Measurements from ENCODE around the gene AP1G2. TPM values are rescaled to one million over a fixed set of nuclear protein-coding genes. Genes with fewer than 3 reads are reported as not detected.
A peak's percentile ranks its signal among the peaks of the same experiment; 100 is the strongest.
"Not testable (repeated sequence)": the region's sequence is repeated elsewhere in the genome, so short reads cannot be mapped to it uniquely, and the experiment has no call there.

AP1G2 gene
- total RNA-seq, 4 donors from 2014 or later = 175 to 369 (median 341) TPM

DNA sequence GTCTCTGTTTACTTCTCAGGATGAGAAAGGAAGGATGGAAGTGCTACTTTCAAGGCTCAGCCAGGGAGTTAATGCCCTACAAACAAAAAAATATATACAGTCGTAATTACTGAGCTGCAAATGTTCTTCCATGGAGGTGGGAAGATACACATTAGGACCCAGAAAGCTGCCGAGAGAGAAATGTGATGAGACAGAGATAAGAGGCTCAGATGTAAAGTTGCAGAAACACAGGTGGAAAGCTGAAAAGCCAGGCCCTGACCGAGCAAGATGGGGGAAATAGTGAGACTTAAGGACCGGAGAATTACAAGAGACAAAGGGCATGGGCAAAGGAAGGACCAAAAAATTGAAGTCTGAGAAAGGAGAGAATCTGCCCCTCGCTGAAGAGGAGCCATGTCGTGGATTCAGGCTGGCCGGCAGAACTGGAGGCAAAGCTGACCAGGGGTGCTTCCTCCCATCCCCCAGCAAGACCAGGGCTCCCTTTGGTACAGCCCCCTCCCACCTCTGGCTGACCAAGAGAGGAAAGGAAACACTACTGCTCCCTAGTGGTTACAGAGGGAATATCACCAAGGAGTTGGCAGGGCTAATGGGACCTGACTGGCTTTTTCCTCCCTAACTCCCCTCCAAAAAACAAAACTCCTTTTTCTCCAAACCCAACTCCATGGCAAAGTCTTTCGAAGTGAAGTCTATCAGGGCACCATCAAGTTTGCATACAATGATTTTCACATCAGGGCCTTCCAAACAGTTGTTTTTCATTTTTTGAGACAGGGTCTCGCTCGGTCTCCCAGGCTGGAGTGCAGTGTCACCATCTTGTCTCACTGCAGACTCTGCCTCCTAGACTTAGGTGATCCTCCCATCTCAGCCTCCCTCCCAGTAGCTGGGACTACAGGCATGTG lies 28.1 kb downstream of the AP1G2 start:
- no peak for TF ChIP-seq POLR2A (IDR thresholded peaks at IDR 0.05)
- TF ChIP-seq, protein P1, sequence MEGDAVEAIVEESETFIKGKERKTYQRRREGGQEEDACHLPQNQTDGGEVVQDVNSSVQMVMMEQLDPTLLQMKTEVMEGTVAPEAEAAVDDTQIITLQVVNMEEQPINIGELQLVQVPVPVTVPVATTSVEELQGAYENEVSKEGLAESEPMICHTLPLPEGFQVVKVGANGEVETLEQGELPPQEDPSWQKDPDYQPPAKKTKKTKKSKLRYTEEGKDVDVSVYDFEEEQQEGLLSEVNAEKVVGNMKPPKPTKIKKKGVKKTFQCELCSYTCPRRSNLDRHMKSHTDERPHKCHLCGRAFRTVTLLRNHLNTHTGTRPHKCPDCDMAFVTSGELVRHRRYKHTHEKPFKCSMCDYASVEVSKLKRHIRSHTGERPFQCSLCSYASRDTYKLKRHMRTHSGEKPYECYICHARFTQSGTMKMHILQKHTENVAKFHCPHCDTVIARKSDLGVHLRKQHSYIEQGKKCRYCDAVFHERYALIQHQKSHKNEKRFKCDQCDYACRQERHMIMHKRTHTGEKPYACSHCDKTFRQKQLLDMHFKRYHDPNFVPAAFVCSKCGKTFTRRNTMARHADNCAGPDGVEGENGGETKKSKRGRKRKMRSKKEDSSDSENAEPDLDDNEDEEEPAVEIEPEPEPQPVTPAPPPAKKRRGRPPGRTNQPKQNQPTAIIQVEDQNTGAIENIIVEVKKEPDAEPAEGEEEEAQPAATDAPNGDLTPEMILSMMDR (IDR thresholded peaks at IDR 0.05) = peak; percentile 57 to 74 (median 66)
- Histone ChIP-seq H3K4me1 (no peaks in the 10 kb centered on the region), H3K36me3 (no peaks in the 10 kb centered on the region), H3K9me3 (no peaks in the 10 kb centered on the region), H3K27me3 (no peaks in the 10 kb centered on the region), H3K27ac (no peak overlapping the region), H3K4me3 (no peak overlapping the region)
- no peak for DNase-seq

GRCh38 chr14:23538785-23539184 lies 28.8 kb downstream of the AP1G2 start:
- no peak for DNase-seq
- Histone ChIP-seq H3K4me1 (no peaks in the 10 kb centered on the region), H3K27ac (no peak overlapping the region), H3K4me3 (no peak overlapping the region), H3K27me3 (no peaks in the 10 kb centered on the region), H3K9me3 (no peaks in the 10 kb centered on the region), H3K36me3 (no peaks in the 10 kb centered on the region)
- no peak for TF ChIP-seq POLR2A (IDR thresholded peaks at IDR 0.05)
- TF ChIP-seq, protein P1 (IDR thresholded peaks at IDR 0.05) = no peak

DNA sequence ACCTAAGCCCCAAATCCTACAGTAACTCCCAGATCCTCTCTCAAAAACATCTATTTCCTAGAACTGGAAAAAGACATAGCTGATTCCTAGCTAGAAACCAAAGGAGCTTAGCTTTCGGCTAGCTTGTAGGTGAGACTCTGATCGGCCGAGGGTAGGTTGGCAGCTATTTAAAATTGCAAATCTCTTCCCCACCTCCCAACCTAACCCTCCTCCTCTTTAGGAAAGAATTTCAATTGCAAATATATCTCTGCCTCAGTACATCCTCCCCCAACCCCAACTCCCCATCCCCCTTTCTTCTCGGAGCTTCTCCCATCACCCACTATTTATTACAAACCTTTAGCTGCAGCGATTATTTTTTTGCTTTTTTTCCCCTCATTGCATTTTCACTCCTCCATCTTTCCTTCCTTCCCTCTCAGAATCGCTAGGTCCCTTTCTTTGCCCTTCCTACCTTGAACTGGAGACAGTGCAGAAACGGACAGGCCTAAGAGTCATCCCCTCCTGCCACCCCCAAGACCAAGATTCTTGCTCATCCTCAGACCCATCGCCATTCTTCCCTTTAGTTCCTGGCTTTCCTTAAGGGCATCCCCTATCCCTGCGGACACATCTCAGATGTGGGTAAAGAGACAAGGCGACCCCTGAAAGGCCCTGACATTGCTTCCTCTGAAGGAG lies 29.4 kb downstream of the AP1G2 start:
- no peak for TF ChIP-seq POLR2A (IDR thresholded peaks at IDR 0.05)
- TF ChIP-seq, protein P1 (IDR thresholded peaks at IDR 0.05) = no peak
- Histone ChIP-seq H3K4me3 (no peak overlapping the region), H3K36me3 (no peaks in the 10 kb centered on the region), H3K9me3 (no peaks in the 10 kb centered on the region), H3K4me1 (no peaks in the 10 kb centered on the region), H3K27me3 (no peaks in the 10 kb centered on the region), H3K27ac (no peak overlapping the region)
- DNase-seq = no peak

- DNase-seq = no peak
- H3K4me3 ChIP-seq = no peak overlapping the region
- H3K36me3 ChIP-seq = no peaks in the 10 kb centered on the region
- TF ChIP-seq, protein P1 (IDR thresholded peaks at IDR 0.05) = no peak
- no peak for TF ChIP-seq POLR2A (IDR thresholded peaks at IDR 0.05)
- H3K27me3 ChIP-seq = no peaks in the 10 kb centered on the region
- no peaks in the 10 kb centered on the region for H3K4me1 ChIP-seq
- H3K9me3 ChIP-seq = no peaks in the 10 kb centered on the region
- H3K27ac ChIP-seq = no peak overlapping the region
These were observed 30.1 kb downstream of the AP1G2 start for GRCh38 chr14:23537351-23538049.

DNA sequence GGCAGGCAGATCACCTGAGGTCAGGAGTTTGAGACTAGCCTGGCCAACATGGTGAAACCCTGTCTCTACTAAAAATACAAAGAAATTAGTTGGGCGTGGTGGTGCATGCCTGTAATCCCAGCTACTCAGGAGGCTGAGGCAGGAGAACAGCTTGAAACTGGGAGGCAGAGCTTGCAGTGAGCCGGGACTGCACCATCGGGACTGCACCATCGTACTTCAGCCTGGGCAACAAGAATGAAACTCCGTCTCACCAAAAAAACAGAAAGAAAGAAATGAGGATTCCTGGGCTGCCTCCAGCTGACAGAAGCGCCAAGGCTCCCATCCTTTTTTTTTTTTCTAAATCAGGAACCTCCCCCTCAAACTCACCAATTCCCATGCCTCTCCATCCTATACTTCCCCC lies 30.7 kb downstream of the AP1G2 start:
- not testable (repeated sequence) for H3K36me3 ChIP-seq, DNase-seq, H3K27me3 ChIP-seq, H3K27ac ChIP-seq, H3K4me3 ChIP-seq, H3K4me1 ChIP-seq, H3K9me3 ChIP-seq

- H3K27me3 ChIP-seq = no peaks in the 10 kb centered on the region
- no peaks in the 10 kb centered on the region for H3K4me1 ChIP-seq
- no peak for TF ChIP-seq POLR2A (IDR thresholded peaks at IDR 0.05)
- TF ChIP-seq, protein P1 (IDR thresholded peaks at IDR 0.05) = no peak
- no peak overlapping the region for H3K4me3 ChIP-seq
- no peaks in the 10 kb centered on the region for H3K36me3 ChIP-seq
- DNase-seq = no peak
- no peaks in the 10 kb centered on the region for H3K9me3 ChIP-seq
- H3K27ac ChIP-seq = no peak overlapping the region
These were observed 31.1 kb downstream of the AP1G2 start for GRCh38 chr14:23536494-23536893.

Measured in Peyer's patch (tissue), 4 donors.